NCI-H146 (cell line): ENCODE results near the gene BDNF.
"Not testable (repeated sequence)": the region's sequence is repeated elsewhere in the genome, so short reads cannot be mapped to it uniquely, and the experiment has no call there.

Source experiments
- DNase-seq: peaks from one replicate; lab custom pipeline; 2025; lab: John Stamatoyannopoulos, UW

The BDNF gene

DNA sequence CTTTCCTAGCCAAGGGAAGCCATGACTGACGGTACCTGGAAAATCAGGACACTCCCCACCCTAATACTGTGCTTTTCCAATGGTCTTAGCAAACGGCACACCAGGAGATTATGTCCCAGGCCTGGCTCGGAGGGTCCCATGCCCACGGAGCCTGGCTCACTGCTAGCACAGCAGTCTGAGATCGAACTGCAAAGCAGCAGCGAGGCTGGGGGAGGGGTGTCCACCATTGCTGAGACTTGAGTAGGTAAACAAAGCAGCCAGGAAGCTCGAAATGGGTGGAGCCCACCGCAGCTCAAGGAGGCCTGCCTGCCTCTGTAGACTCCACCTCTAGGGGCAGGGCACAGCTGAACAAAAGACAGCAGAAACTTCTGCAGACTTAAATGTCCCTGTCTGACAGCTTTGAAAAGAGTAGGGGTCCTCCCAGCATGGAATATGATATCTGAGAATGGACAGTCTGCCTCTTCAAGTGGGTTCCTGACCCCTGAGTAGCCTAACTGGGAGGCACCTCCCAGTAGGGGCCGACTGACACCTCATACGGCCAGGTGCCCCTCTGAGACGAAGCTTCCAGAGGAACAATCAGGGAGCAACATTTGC lies 34.6 kb downstream of the BDNF start:
- DNase-seq = not testable (repeated sequence)

DNA sequence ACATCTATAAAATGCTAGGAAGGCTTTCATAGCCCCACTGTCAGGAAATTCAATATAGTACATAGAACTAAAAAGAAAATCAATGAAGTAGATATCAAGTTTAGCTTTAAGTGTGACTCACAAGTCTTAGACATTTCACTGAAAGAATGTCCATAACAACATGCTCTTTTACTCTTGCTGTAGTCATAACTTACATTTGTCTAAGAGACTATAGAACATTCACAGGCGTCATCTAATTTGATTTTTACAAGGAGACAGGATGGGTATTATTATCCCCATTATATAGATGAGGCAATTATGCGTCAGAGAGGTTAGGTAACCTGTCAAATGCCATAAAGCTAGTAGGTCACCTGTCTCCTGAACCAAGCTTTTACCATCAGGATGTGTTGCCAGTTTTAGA lies 36.9 kb downstream of the BDNF start:
- no peak for DNase-seq

DNA sequence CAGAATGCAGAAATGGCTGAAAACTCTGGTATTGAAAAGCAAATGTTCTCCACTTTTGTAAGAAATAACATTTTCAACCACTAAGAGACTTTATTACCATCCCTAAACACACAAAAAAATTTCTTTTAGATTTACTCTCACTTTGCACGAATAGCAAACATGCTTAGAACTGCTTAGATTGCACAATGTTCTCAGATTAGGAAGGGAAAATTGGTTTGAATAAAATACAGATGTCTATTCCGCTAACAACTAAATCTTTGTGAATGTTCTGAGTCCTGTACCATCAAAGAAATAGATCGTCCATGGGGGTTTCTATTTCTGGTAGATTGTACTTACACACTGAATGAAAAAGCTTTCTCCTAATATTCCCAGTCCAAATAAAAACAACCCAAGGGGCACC lies 40.1 kb downstream of the BDNF start:
- DNase-seq = no peak

DNA sequence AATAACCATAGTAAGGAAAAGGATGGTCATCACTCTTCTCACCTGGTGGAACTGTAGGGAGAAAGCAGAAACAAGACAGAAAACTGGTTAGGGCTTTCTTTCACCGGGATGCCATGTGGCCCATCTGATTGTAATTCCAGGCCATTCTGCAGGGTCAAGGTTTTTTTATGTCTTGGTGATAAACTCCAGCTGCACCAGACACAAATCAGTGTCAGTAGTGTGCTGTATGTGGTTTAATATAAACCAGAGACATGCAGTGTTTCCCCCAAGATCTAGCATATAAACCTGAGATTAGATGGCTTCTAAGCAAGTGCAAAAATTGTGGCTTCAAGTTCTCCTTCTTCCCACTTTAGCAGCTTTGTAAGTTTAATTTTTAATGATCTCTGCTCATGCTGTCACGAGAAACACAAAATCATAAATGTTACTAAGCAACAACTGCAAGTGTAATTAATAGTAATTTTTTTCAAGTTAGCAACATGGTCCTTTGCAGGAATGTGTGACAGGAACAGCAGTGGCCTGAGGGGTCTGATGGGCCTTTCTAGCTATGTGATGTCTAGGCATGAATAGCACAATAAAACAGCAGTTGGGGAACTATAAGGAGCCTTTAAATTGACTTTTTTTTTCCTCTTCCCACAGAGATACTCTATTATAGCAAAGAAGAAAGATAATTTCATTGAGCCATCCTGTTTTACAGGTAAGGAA lies 41.6 kb downstream of the BDNF start:
- no peak for DNase-seq

DNA sequence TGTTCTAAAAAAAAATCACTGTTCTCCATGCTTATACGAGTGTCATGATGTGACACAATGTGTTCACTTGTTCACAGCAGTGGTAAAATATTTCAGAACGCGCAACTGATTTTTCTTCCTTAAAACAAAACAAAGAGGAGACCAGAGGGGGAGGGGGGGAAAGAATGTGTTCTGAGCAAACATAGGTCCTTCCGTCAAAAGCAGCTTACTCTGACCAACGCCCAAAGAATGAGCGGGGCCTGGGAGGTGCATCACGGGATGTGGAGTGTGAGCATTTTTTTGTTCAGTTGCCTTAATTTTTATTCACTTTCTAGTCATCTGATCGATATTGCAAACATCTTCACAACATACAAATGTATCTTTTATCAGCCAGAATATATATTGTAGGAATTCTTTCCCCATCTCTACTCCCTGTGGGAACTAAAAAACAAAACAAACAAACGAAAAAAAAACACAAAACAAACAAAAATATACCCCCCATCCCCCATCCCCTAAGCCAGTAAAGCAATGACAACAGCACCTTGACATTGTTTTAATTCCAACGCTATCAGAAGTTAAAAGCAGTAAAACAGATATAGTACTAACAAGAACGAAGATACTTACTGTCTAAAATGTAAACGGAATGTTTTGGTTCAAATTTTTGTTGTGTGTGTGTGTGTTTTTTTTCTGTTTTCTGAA lies 43.3 kb downstream of the BDNF start:
- DNase-seq = no peak

DNA sequence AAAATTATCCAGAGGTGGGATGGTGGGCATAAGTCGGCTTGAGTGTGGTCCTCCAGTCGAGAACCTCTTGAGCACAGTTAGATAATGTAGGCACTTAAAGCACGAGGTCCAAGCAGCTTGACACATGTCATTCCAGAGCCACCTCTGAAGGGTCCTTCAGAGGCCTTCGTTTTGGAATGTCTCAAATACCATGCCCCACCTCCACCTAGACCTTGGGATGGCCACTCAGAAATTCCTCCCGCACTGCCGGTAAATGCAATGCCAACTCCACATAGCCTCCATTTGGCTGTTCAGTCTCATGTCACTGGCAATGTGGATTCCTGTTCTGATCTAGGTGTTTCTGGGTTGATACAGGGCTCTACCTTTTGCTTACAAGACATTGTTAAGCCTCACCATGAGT lies 43.9 kb downstream of the BDNF start:
- no peak for DNase-seq

DNA sequence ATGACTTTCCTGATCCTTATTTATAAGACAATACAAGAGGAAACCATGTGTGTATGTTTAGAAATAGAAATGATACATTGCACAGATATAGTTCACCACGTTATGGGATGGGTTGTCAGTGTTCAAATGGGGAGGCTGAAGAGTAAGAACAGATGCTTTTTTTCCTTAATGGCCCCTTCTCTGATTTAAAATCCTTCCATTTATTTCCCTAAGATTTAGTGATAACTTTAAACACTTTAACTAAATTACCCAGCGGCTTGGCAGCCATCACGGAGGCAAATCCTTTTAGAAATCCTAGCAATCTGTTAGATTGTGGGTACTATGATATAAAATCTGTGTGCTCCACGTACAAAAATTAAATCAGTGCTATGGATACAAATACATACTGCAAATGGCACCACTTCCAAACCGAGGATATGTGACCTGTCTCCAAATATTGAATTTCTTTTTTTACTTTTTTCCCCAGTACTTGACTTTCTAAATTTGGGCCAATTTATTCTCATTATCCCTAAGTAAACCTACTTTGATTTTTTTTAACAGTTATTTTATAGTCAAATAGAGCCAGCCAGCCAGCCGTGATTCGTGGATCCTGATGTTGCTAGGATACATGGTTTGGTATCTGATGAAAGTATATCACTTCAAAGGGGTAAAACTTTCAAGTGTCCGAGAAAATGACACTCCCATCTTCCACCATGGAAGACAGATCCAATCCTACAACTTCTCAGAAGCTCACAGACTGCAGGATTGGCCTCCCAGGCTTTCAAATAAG lies 46.1 kb downstream of the BDNF start:
- no peak for DNase-seq

DNA sequence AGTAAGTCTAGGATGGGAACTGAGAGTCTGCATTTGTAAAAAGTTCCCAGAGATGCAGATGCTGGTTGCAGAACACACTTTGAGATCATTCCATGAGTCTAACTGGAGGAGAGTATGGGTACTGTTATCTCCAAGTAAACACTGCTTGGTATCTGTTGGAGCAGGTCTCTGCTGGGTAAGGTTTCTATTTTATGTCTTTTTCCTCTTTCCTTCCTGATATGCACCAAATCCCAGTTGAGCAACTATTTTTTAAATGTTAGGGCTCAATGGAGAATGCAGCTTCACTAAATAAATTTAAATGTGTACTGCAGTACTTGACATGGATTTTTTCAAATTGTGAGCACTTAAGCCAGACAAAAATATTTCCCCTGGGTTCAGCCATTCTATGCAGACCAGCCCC lies 48.5 kb downstream of the BDNF start:
- no peak for DNase-seq

DNA sequence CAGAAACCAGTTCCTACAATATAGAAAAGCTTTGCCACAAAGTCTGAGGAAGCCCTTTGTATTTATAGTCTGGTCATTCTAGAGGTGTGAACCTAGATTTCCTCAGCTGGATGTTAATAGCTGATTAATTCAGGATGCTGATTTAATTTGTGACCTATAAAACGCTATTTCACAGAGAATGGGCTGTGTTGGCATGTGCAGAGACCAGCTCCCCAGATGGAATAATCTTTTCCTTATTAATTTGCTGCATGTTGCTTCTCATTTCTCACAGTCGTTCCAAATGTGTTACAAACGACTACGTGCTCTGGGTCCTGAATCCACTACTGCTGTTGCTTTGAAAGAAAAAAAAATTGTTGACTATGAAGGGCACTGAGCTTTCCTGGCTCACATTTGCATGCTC lies 49.3 kb downstream of the BDNF start:
- no peak for DNase-seq

DNA sequence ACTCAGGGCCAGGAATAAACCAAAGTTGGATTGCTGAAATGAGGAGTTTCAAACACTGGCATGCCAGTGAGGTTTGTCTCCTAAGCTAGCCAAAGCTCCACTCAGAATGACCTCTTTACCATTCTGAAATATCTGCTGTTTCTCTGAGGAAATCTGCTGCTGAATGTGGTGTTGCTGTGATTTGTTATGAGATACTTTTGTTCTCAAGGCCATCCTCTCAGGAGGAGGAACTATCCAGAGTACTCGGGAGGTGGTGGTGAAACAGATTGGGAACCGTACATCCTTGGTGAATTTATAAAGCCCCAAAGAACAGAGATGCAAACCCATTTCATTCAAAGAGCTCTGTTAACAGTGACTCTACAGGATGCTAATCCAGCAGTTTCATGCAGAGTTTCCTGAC lies 50.5 kb downstream of the BDNF start:
- no peak for DNase-seq

DNA sequence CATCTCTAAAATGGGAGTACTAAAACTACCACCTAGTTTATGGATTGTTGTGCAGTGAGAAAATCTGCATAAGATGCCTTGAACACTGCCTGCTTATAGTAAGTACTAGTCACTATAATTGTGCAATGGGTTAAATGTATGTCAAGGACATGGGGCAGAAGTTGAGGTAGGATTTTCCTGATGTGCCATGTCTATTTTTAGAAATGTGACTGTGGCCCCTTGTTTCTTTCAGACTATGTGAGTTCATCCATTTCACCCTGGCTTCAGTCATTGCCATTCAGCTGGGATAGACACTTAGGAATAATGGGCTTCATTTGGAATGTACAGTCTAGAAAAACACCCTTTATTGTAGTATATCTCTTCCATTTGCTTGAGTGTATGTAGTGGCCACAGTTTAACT lies 51.4 kb downstream of the BDNF start:
- no peak for DNase-seq

DNA sequence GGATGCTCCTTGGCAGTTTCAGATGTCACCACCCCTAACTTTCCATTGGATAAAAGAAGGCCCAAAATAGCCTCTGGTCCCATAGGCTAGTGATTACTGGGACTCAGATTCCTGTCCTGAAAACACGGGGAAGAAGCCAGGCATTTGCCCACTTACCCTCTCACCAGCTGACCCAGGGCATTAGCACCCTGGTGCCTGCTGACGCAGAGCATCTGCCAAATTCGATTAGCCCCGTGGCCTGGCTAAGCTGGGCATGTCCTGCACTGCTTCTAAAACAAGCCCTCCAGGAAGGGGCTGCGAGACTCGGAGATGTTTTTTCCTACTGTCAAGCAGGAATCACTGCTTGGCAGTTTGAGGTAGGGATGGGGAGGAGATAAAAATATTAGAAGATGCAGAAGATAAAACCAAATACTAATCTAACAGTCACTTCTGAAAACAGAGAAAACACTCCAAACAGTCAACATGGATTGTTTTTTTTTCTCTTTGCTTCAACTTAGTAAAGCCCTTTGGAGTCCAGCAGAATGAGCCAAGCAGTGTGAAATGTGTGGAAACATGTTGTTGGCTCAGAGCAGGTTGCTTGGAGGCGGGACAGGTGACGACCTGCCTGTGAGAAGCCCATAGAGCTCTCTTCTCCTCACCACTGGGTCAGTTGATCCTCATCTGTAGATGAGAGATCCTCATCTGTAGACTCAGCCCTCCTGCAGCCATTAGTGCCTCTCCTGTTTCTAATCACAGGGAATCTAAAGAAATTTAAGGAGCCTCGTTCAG lies 54.0 kb downstream of the BDNF start:
- DNase-seq = no peak

DNA sequence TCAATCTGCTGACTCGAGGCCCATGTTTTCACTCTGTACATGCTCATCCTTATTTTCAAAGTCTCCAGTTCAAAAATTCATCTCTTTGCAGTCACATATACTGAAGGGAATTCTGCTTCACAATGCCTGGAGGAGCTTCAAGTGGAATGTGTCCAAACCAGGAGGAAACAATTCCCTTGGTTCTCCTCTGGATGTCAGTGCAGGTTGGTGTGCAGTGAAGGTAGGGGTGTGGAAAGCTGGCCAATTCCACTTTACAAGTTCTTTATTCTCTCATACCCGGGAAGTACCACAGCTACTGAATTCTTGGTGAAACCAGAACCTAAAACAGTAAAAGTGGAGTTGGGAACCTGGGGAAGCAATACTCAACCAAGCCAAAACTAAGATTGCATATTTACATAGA lies 57.3 kb downstream of the BDNF start:
- DNase-seq = no peak

DNA sequence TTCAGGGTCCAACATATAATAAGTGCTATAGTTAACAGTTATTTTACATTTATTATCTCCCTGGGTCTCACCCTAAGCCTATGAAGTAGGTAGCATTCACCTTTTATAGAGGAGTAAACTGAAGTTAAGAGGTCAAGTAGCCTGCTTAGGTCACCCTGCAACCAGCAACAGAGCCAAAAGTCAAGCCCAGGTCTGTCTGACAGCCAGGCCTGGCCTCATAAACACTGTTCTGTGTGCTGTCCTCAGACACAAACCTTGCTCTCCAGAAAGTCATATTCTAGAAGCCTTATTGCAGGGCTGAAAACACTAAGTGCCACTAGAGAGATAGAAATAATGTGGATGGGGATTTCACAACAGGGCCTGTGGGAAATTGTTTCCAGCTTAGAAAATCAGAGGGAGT lies 59.3 kb downstream of the BDNF start:
- DNase-seq = no peak

DNA sequence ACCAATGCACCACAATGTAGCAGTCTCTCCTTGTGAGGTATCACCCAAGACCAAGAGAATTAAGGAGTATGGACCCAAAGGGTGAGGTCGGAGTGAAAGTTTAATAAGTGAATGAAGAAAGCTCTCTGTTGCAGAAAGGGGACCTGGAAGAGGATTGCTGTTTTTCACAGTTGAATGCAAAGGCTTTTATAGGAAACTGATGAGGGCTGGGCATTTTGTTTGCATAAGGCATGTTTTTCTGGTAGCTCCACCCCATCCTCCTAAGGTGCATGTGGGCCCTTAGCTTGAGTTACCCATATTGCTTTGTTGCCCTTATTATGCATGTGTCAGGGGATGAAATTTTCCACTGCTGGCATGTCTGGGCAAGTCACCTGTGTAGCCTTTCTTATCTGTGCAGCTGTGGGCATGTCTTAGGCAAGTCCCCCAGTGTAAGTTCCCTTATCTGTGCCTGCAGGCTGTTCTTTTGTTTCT lies 64.7 kb downstream of the BDNF start:
- no peak for DNase-seq

DNA sequence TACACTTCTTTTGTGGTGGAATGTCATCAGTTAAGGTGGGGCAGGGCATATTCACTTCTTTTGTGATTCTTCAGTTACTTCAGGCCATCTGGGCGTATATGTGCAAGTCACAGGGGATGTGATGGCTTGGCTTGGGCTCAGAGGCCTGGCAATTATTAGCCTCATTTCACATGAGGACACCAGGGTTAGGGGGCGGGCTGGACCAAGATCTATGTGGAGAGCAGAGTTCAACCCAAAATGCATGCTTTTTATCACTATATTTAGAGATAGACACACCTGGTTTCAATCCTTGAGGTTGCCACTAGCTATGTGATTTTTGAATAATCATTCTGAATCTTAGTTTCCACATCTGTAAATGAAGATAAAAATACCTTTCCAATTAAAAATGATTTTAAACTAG lies 65.5 kb downstream of the BDNF start:
- not testable (repeated sequence) for DNase-seq

DNA sequence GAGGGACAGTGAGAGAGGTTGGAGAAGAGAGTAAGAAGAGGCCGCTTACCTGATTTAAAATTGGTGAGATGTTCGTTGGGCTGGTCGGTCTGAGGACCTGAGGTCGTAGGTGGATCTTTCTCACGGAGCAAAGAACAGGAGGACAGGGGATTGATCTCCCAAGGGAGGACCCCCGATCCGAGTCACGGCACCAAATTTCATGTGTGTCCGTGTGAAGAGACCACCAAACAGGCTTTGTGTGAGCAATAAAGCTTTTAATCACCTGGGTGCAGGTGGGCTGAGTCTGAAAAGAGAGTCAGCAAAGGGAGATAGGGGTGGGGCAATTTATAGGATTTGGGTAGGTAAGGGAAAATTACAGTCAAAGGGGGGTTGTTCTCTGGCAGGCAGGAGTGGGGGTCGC lies 66.0 kb downstream of the BDNF start:
- not testable (repeated sequence) for DNase-seq

DNA sequence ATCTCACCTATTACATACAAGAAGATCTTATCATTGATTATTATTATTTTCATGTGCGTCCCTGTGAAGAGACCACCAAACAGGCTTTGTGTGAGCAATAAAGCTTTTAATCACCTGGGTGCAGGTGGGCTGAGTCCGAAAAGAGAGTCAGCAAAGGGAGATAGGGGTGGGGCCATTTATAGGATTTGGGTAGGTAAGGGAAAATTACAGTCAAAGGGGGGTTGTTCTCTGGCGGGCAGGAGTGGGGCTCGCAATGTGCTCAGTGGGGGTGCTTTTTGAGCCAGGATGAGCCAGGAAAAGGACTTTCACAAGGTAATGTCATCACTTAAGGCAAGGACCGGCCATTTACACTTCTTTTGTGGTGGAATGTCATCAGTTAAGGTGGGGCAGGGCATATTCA lies 71.2 kb downstream of the BDNF start:
- DNase-seq = not testable (repeated sequence)

DNA sequence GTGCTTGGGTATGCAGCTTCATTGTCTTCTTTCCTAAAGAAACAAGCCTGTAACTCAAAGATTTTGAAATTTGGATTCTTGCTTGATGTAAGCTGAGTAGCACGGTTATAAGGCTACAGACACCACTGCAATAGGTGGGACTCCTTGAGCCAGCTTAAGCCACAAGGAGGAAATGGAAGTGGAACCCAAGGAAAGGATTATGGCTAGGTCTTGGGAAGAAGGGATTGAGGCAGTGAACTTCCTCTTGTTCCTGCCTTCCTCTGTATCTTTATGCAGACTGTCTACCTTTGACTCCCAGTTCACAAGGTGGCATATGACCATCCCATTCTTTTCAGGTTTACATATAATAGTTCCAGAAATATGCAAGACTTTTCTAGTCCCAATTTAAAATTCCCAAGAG lies 72.3 kb downstream of the BDNF start:
- no peak for DNase-seq

DNA sequence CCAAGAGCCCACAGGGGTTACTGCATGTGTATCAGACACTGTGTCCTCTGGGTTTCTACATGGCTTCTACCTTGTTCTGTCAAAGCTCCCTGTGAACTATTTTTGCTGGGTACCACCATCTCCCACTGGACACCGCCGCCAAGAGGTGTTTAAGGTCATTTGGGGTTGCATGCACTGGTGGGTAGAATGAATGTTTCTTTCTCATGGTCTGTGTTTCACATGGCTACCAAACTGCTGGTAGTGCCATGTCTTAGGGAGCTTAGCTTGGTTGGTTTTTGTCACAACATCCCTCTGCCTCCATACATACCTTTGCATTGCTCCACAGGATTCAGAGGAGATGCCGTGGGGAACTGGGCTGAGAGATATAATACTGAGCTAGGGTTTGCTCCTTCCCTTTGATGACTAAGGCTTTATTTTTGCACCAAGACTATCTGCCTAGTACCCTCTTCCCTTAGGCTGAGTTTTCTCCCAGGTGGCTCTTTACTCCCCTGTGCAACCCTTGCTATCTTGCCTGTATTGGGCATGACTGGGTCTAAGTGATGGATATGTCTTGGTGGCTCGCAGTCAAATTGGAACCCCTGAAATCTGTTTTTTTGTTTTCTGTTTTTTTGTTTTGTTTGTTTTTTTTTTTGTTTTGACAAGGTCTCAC lies 73.2 kb downstream of the BDNF start:
- no peak for DNase-seq

DNA sequence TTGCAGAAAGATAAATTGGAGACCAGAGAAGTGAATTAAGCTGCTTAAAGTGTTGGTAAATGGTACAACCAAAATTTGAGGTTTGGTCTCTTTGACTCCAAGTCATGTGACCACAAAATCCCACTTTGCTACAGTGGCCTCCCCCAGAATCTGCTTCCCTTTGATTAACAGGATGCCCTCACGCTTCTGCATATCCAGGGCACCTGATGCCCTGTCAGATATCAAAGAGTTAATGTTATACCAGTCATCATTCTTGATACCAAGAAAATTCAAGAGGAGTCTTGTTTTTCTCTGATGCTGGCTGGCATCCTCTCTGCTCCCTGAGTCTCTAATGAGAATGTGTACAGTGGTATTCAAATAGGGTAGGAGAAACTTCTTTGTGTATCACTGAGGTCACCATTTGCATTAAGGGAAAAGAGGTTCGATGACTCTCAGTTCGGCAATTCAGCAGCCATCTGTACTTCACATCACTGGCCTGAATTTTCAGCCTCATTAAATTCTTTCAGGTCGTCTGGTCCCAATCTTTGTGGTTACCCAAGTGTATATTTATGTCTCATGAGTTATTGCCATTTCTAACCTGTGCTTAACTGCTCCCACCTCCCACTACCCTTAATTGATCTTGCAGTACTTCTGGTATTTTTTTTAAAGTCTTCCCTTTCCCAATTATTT lies 73.9 kb downstream of the BDNF start:
- no peak for DNase-seq
